Spleen (tissue), 7 donors: ENCODE data around the gene CABP4.
A peak's percentile ranks its signal among the peaks of the same experiment; 100 is the strongest.

Source experiments
- CTCF ChIP-seq, 11 experiments: fragments of 200-600 bp in 7 of 11; fragments of 450-650 bp in 4 of 11; sonication (generic) in 4 of 11; IDR thresholded peaks in 8 of 11; conservative IDR thresholded peaks in 3 of 11; 1 replicate in 7 of 11; 2 replicates in 4 of 11; pipeline versions ENCODE4 v1.4.0 to v1.8.0; 2016 to 2021; ENCODE audit warnings: antibody characterized with exemption in 11 of 11, inconsistent platforms in 4 of 11, mild to moderate bottlenecking in 1 of 11
- POLR2AphosphoS5 ChIP-seq, 3 donors: sonication (generic); formaldehyde crosslinking; IDR thresholded peaks; one replicate each; pipeline ENCODE4 v1.5.1; 2017; ENCODE audit warnings: antibody characterized with exemption in 3 of 3
- donor health status: DM: no; HTN: no; CAD: no; lungs with moderate emphysema.
- donor health status: DM: no; HTN: no; CAD: no.
- donor health status: DM: no; HTN: no; CAD: no.

- TF ChIP-seq CTCF (IDR thresholded peaks at IDR 0.05 in 8 of 11, conservative IDR thresholded peaks at IDR 0.05 in 3 of 11) = no peak
- TF ChIP-seq POLR2AphosphoS5 (IDR thresholded peaks at IDR 0.05) = peak in 1 of 3 donors; percentile 16
Observed at GRCh38 chr11:67456068-67456705, 1.0 kb downstream of the CABP4 start.
